Measurements from ENCODE around the gene RDH8.
"Not testable (repeated sequence)": the region's sequence is repeated elsewhere in the genome, so short reads cannot be mapped to it uniquely, and the experiment has no call there.

Gene RDH8

DNA sequence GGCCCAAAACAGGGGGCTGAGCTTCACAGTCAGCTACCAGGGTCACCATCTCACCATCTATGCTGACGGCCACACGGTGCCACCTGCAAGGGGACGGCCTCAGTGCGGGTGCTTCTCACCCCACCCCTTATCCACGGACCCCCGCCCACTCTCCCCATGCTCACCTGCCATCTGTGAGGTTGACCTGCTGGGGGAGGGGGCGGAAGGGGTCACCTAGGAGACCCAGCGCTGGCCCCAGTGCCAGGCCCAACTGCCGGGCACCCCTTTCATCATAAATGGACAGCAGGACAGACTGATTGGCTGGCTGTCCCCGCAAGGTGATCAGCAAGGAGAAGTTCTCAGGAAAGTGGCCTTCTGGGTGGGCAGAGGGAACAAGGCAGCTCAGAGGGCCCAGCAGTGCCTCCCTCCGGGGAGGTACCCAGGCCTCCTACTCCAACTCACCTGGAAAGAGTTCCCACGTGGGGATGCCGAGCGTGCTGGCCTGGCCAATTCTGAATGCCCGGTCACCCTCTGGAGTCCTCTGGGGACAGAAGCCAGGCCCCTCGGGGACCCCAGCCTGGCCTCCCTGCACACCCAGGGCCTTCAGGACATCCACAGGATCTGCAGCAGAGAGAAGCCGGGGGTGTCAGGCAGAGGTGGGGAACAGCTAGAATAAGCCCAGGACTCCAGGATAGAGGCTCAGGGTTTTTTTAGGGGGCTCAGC, 7.5 kb upstream of the RDH8 start:
- no peak for DNase-seq (ENCODE audit: low spot score)

DNA sequence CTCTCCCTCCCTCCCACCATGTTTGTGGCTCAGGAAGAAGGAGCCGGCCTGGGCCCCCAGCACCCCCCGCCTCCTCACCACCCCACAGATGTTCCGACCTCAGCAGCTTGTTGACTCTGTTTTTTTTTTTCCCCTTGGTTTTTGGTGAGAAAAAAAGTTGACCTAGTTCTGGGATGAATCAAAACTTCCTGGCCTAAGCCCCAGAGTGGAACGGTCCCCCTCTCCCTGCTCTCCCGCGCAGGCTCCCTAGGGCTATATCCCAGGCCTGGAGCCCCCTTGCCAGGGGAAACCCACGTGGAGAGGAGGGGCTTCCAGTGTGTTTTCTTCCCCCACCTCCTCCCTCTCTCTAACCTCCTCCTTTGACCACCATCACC, 7.0 kb upstream of the RDH8 start:
- DNase-seq (ENCODE audit: low spot score) = no peak

DNA sequence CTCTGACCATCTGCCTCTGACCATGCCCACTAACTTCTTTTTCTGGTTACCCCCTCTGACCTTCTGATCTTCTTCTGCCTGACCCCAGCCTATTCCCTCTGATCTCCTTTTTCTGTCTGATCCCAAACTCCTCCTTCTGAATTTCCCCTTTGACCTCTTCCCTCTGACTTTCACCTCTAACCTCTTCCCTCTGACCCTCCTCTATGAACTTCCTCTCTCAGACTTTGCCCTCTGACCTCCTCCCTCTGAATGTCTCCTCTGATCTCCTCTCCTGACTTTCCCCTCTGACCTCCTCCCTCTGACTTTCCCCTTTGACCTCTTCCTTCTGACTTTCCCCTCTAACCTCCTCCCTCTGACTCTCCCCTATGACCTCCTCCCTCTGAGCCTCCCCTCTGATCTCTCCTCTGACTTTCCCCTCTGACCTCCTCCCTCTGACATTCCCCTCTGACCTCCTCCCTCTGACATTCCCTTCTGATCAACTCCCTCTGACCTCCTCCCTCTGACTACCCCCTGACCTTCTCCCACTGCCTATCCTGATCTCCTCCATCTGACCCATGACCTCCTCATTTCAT, 6.4 kb upstream of the RDH8 start:
- no peak for DNase-seq (ENCODE audit: low spot score)

DNA sequence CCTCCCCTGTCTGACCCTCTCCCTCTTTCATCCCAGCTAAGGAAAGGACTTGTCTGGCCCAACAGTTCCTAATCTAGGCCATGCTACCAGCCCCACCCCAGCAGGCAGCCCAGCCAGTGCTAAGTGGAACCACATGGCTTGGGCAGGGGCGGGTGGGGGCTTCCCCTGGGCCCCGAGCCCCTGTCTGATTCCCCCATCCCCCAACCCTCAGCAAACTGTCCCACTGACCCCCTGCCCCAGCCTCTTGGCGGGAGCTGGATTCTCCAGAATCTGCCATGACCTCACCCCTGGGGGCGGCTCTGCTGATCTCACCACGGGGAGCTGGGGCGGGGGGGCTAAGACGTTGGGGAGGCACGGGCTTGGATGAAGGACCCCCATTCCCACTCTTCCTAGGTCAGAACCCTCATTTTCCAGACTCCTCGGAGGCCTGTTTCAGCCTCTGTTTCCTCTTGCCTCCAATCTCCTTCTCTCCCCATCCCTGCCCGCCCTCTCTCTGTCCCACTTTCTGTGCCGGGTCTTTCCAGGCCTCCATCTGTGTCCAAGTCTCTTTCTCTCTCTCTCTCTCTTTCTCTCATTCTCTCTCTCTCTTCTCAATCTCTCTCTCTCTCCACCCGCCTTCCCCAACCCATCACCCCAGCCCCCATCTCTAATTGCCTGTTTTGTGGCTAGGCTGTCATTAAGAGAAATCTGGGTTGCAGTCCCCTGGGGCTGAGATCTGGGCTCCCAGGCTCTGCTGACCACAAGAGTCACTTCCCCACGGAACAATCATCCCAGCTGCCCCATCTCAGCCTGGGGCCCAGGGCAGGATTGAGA, 5.7 kb upstream of the RDH8 start:
- no peak for DNase-seq (ENCODE audit: low spot score)

DNA sequence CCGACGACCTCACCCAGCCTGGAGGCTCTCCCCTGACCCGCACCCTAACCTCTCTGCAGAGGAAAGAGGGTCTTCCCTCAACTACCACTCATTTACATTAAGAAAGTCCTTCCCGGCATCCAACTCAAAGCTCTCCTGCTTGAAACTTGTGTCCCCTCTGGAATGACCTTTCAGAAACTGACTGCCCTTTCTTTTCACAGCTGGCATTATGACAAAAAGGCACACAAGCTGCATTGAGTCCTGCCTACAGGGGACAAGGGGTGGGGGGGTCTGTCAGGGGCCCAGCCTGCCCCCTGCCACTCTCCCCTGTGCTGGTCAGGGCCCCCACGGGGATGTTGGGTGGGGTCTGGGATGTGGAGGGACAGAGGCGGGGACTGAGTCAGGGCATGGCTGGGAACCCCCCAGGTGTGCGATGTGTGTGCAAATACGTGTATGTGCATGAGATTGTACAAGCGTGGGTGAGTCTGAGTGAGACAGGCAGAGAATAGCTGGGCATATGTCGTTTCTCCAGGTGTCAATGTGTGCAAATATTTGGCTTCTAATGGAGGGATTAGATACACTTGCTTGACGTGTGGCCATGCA, 5.0 kb upstream of the RDH8 start:
- no peak for DNase-seq (ENCODE audit: low spot score)

DNA sequence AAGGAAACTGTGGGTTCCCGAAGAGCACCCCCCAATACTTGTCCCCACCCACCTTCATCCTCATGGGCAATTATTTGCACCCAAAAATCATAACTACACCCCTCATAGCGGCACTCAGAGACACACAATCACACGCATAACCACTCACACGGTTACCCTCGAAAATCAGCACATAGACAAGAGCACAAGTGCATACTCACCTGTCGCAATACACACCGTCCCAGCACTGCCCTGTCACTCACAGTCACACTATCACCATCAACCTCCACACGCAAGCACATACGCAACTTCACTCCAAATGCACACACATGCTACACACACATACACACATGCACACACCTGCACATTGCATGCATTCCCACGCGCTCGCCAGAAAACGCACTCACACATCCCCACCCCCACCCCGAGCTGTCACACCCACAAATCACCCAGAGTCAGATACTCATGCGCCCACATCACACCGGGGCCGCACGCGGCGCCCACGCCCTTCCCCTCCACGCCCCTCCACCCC, 3.5 kb upstream of the RDH8 start:
- DNase-seq (ENCODE audit: low spot score) = no peak

DNA sequence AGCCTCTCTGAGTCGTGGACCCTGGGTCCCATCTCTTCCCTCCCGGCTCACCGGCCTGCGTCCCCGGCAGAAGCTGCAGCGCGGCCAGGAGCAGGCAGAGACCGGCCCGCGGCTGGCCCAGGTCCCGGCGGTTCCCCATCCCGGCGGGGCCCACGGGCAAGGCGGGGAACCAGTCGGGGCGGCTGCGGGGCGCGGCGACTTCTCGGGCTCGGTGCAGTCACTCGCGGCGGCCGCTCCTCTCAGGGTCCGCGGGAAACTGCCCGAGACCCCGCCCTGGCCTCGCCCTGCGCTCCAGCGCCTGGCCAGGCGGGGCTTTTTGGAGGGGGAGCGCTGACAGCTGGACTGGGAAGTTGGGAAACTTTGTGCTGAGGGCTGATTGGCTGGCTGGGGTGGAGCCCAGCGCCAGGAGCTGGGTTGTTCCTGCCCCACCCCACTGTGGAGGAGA, 3.0 kb upstream of the RDH8 start, which contains the start of gene COL5A3:
TSS of gene COL5A3 (minus strand) at position 258 of the 445 bp plus-strand sequence. CDS start at position 139, 119 bp downstream.
- no peak for DNase-seq (ENCODE audit: low spot score)

DNA sequence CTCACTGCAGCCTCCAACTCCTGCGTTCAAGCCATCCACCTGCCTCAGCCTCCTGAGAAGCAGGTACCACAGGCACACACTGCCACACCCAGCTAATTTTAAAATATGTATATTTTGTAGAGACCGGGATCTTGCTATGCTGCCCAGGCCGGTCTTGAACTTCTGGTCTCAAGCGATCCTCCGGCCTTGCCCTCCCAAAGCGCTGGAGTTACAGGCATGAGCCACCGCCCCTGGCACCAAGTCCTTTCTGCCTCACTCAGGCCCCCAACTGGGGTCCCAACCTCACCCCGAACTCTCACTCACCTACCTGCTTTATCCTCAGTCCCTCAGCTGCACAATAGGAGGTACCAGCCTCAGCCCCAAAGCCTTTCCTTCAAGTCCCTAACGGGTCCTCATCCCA, 2.3 kb upstream of the RDH8 start:
- DNase-seq (ENCODE audit: low spot score) = no peak

DNA sequence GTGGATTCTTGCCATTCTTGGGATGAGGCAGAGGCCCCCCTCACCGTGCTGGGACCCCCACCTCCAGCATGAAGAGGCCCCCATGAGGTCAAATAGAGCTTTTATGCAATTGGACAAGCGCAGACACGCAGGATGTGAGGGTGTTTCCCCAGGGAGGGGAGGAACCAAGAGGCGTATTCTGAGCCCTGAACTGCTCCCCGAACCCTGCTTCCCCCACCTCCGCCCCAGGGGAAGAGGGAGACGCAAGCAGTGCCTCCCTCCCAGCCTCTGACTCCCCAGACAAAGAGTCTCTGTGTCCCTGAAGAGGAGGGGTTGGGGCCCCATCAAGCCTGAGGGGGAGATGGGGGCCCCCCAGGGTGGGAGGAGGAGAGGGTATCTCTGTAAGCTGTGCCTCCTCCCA, 1.3 kb upstream of the RDH8 start:
- DNase-seq (ENCODE audit: low spot score) = no peak

DNA sequence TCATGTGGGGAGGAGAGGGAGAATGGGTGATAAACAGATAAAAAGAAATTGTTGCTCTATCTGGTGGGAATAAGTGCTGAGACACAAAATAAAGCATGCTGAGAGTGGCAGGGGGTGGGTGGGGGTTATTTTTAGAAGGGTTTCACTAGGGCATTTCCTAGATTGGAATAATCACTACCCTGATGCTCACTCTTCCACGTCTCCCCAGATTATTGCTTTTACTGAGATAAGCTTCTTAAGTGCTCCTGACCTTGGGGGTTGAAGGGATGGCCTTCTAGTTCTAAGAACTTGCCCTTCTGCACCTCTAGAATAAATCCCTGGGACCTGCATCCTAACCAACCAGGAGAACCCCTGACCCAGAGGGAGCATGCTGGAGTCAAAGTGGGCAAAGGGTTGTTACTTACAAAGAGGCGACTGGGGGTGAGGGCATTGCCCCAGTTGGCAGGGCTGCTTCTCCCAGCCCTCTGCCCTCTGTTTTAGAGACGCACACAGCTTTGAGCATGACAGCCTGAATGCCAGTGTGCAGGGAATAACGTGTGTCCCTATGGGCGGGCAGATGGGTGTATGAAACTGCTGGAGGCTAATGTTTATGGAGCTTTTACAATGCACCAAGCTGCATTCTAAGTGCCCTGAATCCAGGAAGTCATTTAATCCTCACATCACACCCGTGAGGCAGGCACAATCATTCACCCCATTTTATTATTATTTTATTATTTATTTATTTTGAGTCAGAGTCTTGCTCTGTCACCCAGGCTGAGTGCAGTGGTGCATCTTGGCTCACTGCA, 743 bp downstream of the RDH8 start:
- DNase-seq (ENCODE audit: low spot score) = no peak

DNA sequence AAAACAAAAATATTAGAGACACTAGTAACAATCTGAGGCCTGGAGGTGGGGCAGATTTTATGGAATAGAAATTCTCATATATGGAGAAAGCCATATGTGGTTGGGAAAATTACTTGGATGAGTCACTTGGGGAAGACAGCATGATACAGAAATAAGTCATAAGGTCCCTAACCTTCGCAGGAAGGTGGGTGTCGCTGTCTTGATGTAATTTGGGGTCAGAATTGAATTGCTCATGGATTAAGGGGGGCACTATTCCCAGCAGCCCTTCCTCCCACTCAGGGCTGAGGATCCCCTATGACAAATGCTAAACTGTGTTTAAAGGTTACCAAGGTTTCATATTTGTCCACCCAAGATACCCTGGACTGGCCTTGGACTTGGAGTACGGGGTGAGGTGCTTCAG, 5.0 kb downstream of the RDH8 start:
- no peak for DNase-seq (ENCODE audit: low spot score)

DNA sequence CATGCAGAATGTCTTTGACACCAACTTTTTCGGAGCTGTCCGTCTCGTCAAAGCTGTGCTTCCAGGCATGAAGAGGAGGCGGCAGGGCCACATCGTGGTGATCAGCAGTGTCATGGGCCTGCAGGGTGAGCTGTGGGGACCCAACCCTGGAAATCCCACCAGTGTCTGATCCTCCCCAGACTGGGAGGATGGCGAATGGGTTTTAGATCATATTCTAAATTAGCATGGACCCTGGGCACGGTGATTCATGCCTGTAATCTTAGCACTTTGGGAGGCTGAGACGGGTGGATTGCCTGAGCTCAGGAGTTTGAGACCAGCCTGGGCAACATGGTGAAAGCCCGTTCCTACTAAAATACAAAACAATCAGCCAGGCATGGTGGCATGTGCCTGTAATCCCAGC, 5.5 kb downstream of the RDH8 start:
- DNase-seq (ENCODE audit: low spot score) = no peak

DNA sequence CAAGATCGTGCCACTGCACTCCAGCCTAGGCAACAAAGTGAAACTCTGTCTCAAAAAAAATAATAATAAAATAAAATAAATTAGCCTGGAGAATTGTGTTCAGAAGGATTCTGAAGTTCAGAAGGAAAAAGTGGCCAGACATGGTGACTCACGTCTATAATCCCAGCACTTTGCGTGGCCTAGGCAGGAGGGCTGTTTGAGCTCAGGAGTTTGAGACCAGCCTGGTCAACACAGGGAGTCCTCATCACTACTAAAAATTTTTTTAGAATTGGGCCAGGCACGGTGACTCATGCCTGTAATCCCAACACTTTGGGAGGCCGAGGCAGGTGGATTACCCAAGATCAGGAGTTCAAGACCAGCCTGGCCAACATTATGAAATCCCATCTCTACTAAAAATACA, 6.0 kb downstream of the RDH8 start:
- DNase-seq (ENCODE audit: low spot score) = no peak

DNA sequence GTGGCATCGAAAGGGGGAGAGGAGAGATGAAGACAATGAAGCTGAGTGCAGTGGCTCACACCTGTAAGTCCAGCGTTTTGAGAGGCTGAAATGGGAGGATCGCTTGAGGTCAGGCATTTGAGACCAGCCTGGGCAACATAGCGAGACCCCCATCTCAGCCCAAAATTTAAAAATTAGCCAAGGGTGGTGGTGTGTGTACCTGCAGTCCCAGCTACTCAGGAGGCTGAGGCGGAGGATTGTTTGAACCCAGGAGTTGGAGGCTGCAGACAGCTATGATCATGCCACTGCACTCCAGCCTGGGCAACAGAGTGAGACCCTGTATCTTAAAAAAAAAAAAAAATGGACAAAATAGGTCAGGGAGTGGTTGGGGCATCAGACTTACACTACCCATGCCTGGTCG, 7.6 kb downstream of the RDH8 start:
- no peak for DNase-seq (ENCODE audit: low spot score)

DNA sequence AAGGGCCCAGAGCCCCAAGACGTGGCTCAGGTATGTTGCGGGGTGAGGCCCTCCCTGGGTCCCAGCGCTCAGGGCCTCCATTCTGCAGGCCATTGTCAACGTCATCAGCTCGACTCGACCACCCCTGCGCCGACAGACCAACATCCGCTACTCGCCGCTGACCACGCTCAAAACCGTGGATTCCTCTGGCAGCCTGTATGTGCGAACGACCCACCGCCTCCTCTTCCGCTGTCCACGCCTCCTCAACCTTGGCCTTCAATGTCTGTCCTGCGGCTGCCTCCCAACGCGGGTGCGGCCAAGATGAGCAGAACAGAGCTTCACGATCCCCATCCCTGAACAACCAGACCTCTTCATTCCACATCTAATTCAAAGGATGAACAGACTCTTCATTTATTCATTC, 8.2 kb downstream of the RDH8 start:
- DNase-seq (ENCODE audit: low spot score) = no peak

DNA sequence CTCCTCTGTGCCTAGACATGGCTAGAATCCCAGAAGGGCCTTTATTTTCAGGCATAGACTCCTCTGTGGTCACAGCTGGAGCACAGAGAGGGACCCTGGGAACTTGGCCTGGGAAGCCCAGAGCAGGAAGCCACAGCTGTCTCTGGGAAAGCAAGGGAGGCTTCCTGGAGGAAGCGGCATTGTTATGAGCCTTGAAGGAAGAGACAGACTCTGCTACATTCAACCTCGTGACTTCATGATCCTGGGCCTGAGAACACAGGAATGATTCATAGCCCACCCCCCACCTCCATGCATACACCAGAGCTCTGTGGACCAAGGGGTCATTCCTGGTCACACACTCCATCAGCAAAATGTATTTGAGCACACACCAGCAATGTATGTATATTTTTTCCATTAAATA, 8.6 kb downstream of the RDH8 start:
- no peak for DNase-seq (ENCODE audit: low spot score)

DNA sequence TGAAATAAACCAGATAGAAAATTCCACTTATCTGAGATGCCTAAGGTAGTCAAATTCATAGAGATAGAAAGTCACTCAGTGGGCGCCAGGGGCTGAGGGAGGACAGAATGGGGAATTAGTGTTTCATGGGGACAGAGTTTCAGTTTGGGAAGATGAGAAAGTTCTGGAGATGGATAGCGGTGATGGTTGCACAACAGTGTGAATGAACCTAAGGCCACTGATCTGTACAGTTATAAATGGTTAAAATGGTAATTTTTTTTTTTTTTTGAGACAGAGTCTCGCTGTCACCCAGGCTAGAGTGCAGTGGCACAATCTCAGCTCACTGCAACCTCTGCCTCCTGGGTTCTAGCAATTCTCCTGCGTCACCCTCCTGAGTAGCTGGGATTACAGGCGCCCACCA, 9.8 kb downstream of the RDH8 start:
- DNase-seq (ENCODE audit: low spot score) = not testable (repeated sequence)

DNA sequence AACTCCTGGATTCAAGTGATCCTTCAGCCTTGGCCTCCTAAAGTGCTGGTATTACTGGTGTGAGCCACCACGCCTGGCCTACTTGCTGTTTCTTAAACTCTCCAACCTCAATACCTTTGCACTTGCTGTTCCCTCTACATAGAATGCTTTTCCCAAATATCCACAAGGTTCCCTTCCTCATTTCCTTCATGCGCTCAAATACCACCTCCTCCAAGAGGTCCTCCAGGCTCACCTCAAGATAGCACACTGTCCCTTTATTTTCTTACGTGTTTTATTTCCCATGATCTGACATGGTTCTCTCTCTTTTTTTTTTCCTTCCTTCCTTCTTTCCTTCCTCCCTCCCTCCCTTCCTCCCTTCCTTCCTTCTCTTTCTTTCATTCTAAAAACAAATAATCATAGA, 13.5 kb downstream of the RDH8 start:
- no peak for DNase-seq (ENCODE audit: low spot score)

DNA sequence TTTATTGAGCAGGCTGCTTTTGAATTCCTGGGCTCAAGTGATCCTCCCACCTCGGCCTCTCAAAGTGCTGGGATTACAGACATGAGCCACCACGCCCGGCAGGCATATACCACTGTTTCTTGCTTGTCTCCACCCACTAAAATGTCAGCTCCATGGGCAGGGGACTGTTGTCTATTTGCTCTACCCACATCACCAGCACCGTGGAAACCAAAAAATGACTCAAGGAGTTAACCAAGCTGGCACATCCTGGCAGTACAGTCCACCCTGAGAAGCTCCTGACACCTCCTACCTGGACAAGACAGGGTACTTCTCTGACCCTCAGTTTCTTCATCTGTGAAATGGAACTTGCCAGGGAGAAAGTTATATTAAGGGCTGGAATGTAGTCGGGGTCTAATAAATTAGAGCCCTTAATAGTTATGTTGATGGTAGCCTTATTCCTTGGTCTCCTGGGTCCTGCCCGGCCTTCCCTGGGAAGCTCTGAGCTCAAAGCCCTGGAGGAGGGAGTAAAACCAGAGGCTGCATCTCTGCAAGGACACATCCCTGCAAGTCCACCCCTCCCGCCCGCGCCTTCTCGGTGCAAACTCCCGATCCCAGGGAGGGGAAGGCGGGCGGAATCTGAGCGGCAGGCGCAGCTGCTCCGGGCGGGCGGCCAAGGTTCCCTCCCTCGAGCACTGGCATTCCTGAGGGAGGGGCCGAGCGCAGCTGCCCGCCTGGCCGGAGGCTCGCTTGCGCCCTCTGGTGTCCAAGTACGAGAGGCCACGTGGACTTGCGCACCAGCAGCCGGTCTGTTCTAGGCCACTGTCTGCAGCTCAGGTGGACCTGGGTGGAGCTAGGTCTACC, 14.1 kb downstream of the RDH8 start:
- peak; percentile 95 for DNase-seq (ENCODE audit: low spot score)

DNA sequence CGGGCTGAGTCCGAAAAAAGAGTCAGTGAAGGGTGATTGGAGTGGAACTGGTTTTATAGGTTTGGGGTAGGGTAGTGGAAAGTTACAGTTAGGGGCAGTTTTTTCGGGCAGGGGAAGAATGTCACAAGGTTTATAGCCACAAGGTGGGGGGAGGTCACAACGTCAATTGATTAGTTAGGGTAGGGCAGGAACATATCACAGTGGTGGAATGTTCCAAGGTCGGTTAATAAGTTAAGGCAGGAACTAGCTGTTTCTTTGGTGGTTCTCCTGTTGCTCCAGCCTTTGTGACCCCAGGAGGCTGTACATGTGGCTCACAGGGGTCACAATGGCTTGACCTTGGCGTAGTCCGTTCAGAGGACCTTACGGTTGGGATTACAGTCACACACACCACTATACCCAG, 20.3 kb downstream of the RDH8 start:
- DNase-seq (ENCODE audit: low spot score) = no peak

DNA sequence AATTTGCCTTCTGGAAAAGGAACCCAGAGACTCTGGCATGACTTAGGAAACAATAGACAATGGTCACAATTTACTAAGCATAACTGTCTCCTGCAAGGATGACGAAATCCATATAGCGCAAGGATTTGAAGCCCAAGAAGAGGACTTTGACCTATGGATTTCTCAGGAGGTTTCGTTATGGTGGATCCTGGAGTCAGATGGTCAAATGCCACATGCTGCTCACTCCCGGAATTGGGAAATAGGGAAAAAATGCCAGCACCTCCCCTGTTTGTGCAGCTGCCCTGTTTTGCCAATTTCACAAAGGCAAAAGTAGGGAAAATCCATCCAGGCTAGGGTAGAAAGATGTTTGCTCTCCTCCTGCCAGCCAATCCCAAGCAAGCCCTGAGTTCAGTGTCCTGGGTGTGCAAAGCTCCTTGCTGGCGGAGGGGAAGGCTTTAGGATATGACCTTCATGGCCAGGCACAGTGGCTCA, 23.4 kb downstream of the RDH8 start:
- no peak for DNase-seq (ENCODE audit: low spot score)
